Inflammatory macrophage treated with lipopolysaccharide for 4 hours (primary cell): ENCODE results near the gene PDE8A.
"Not testable (repeated sequence)": the region's sequence is repeated elsewhere in the genome, so short reads cannot be mapped to it uniquely, and the experiment has no call there.

Experiments
- DNase-seq: peaks from one replicate; pipeline ENCODE4 v3.0.0-alpha.2; 2020

Gene PDE8A

DNA sequence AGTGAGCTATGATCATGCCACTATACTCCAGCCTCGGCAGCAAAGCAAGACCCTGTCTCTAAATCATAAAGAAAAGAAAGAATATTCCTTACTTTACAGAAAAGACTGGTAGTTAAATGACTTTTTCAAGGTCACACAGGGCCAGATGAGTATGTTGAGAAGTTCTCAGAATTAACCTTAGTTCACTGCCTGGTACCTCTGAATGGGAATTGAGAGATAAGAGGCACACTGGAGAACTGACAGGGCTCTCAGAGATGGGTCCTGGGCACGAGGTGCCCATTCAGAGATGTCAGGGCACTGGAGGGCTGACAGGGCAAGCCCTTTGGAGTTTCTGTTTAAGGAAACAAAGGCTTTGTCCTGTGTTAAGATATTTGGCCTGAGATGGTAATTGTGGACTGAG, 157.7 kb downstream of the PDE8A start:
- DNase-seq = no peak

DNA sequence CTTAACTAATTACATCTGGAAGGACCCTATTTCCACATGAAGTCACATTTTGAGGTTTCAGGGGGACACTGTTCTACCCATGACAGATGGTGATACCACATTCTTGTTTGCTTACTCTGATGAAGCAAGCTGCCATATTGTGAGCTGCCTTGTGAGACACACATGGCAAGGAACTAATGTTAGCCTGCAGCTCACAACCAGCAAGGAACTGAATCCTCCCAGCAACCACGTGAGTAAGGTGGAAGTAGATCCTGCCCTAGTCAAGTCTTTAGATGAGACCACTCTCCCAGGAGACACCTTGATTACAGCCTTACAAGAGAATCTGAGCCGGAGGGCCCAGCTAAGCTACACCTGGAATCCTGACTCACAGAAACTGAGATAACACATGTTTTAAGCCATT, 160.1 kb downstream of the PDE8A start:
- DNase-seq = no peak

DNA sequence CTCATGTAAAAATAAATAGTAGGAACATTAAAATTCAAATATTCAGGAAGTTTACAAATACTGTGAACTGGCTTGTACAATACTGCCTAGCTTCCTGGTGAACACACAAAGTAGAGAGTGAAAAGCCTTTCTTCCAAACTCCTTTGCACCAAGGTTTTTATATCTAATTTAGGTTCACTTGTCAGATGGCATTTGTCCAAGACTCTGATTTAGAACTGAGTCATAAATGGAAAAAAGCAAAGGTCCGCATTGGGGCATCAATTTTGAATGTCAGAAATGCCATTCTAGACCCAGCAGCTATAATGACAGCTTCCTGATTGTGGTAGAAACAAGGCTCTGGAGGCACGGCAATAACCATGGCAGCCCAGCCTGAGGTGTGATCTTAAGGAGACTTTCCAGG, 160.7 kb downstream of the PDE8A start:
- DNase-seq = no peak

DNA sequence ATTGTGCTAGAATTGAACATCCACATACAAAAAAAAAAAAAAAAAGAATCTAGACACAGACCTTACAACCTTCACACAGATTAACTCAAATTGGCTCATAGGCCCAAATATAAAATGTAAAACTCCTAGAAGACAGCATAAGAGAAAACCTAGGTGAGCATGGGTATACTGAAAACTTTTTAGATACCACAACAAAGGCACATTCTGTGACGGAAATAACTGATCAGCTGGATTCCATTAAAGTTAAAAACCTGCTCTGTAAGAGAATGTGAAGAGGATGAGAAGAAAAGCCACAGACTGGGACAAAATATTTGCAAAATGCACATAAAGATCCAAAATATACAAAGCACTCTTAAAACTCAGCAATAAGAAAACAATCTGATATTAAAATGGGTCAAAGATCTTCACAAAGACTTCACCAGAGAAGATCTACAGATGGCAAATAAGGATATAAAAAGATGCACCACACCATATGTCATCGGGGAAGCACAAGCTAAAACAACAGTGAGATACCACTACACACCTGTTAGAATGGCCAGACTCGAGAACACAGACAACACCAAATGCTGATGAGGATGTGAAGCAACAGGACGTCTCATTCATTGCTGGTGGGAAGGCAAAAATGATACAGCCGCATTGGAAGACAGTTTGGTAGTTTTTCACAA, 167.9 kb downstream of the PDE8A start:
- DNase-seq = no peak

DNA sequence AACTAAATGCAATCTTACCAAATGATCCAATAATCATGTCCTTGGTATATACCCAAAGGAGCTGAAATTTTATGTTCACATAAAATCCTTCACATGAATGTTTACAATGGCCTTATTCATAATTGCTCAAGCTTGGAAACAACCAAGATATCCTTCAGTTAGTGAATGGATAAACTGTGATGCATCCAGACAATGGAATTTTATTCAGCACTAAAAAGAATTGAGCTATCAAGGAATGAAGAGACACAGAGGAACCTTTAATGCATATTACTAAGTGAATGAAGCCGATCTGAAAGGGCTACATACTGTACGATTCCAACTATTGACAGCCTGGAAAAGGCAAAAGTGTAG, 168.4 kb downstream of the PDE8A start:
- DNase-seq = no peak

DNA sequence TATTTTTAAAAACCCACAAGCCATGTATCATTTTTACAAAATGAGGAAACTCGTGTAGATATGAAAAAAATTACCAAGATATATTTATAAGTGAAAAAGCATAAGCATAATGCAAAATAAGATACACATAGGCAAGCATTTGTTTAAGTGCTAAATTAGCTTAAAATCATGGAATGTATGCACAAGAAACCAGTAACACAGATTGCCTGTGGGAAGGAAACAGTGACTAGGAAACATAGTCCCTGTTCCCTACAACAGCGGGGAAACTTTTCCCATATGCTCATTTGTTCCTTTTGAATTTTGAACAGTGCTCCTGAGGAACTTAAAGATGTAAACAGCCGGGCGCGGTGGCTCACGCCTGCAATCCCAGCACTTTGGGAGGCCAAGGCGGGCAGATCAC, 169.5 kb downstream of the PDE8A start:
- DNase-seq = no peak

DNA sequence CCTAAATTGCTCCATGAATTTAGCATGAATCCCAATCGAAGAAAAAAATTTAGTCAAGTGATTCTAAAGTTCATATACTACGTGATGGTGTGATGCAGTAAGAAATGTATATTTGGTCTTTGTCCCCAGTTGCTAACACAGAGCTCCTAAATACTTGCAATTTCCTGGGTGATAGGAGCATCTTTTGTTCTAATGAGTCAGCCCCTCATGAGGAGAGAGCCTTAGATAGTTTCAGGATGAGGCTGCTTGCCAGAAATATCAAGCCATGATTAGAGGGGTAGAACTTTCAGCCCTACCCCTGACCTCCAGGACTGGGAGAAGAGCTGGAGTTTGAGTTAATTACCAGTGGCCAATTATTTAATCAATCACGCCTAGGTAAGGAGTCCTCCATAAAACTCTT, 170.2 kb downstream of the PDE8A start:
- no peak for DNase-seq

DNA sequence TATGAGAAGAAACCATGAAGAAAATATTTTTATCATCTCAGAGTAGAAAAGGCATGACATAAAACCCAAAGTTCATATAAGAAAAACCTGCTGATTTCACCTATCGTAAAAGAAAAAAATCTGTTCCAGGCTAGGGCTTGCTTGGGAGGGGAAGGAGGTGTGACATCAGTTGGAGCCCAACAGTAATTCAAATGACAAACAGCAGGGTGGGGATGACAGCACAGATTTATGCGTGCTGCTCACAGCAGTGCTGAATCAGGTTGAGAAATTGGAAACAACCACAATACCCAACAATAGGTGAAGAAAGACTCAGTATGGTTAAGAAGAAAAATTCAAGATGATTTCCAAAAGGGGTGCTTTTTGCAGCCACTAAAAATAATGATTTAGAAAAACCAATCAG, 172.4 kb downstream of the PDE8A start:
- no peak for DNase-seq

DNA sequence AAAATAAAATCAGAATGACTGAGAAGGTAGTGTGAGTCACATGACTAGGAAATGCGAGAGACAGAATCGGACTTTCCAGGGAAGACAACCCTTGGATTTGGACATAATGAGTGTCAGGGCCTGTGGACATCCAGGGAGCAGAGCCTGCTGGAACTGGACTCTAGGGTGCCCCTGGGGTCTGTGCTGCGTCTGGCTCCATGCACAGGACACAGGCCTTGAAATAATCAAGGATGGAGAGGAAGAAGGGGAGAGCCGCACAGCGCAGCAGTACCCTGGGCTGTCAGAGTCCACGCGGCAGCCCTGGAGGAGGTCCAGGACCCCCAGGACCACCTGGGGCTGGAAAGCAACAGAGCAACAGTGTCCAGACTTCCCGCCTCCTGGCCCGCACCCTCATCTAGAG, 173.7 kb downstream of the PDE8A start:
- DNase-seq = no peak

DNA sequence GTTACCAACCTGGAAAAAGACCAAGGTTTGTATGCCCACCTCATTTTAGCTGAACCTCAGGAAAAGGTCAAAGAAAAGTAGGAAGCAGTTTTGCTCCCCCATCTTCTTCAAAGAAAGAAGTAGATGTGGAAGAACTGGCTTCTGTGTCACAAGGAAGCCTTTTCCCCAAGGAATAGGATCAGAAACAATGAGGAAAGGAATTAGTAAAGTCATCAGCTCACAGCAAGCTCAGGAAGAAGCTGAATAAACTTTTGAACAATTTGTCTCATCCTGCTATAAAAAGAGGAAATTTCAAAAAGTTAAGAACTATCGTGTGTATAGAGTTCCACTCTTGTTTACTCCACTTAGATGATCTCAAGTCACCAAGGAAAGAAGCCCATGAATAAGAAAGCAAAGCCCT, 174.2 kb downstream of the PDE8A start:
- no peak for DNase-seq

DNA sequence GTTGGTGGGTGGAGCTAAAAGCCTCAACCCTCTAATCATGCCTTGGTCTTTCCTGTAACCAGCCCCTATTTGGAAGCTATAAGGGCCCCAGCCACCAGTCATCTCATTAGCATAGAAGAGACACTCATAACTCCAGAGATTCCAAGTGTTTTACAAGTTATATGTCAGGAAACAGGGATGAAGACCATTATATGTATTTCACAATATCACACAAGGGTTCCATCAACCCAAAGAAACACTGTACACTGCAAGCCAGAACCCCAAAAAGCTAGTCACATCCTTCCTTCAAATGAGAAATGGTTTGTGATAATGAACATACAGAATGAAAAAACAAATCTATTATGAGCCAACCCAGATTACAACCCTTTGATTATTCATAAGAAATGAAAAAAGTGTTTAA, 175.7 kb downstream of the PDE8A start:
- no peak for DNase-seq

DNA sequence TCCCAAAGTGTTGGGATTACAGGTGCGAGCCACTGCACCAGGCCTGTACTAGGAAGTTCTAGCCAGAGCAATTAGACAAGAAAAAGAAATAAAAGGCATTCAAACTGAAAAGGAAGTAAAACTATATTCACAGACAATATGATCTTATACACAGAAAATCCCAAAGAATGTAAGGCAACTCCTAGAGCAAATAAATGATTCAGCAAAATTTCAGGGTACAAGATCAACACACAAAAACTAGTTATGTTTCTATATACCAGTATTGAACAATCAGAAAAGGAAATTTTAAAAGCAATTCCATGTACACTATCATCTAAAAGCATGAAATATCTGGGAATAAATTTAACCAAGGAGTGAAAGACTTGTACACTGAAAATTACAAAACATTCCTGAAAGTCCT, 180.6 kb downstream of the PDE8A start:
- no peak for DNase-seq

DNA sequence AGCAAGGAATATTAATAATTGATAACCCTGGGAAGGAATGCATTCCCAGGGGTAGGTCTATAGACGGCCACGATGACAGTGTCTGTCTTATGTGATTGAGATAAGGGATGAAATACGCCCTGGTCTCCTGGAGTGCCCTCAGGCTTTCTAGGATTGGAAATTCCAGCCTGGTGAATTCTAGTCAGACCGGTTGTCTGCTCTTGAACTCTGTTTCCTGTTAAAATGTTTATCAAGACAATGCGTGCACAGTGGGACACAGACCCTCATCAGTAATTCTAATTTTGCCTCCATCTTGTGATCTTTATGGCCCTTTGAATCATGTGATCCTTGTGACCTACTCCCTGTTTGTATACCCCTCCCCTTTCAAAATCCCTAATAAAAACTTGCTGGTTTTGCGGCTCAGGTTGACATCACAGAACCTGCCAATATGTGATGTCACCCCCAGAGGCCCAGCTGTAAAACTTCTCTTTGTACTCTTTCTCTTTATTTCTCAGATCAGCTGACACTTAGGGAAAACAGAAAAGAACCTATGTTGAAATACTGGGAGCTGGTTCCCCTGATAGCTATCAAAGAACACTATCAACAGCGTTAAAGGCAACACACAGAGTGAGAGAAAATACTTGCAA, 183.3 kb downstream of the PDE8A start:
- no peak for DNase-seq

DNA sequence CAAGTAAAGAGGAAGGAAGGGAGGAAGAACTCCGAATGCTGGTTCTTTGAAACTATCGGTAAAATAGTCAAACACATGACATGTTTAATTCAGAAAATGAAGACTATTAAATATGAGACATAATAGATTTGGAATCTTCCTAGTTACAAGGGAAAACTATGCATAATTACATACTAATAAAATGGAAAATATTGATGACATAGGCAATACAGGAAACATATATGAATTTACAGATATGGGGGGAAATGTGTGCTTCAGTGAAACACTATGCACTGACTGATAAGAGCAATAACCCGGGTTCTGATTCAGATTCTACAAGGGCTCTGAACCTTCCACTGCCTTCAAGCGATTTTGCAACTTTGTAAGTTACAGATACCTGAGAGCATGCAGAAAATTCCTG, 185.9 kb downstream of the PDE8A start:
- DNase-seq = no peak

DNA sequence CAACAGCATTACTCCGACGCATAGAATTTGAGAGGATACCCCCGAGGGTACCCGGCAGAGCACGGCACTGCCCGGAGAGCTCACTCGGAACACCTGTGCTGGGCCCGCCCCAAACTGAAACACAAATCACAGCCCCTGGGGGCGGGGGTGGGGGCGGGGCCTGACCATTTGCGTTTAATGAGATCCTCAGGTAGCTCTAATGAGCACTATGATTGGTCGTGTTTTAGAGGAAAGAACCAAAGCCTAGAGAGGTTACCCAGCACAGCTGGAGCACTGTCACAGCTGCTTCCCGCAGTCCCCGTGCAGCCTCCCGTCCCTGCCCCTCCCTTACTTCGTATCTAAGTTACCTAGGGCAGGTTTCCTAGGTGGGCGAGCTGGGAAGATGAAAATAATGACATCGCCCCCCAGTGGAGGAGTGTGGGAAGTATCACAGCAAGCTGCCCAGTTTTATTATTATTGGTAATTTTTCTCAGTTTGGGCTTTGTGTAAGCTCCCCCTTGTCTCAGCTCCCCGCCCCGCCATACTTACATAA, 187.1 kb downstream of the PDE8A start:
- DNase-seq = no peak

DNA sequence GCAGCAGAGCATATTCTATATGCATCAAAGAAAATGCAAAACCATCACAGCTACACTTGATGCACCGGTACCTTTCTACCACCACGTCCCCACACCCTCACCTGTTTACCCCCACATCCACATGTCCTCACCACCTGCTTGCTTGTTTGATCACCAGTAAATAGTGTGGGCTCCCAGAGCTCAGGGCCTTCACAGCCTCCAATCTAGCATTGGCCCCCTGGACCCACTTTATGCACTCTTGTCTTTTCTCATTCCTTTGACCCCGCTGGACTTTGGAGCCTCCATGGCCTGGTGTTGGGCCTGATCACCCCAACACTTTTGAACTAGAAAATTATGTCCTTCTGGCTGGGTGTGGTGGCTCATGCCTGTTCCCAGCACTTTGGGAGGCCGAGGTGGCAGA, 190.1 kb downstream of the PDE8A start:
- DNase-seq = no peak

DNA sequence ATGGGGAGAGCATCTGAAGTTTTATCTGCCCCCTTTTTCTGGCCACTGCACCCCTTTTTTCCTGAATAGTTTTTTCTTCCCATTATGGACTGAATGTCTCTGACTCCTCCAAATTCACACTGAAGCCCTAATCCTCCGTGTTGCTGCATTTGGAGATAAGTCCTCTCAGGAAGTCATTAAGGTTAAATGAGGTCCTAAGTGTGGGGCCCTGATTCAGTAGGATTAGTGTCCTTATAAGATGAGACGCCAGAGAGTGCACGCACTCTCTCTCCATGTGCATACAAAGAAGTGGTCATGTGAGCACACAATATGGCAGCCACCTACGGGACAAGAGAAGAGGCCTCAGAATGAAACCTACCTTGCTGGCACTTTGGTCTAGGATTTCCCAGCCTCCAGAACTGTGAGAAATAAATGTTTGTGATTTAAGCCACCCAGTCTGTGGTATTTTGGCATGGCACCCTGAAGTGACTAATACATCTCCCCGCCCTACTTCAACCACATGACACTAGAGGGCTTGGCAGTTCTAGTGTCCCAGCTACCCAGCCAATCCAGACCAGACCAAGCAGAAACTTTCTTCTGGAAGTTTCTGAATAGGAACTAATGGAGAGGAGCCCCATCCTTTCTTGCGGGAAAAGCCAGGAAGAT, 191.3 kb downstream of the PDE8A start:
- no peak for DNase-seq

DNA sequence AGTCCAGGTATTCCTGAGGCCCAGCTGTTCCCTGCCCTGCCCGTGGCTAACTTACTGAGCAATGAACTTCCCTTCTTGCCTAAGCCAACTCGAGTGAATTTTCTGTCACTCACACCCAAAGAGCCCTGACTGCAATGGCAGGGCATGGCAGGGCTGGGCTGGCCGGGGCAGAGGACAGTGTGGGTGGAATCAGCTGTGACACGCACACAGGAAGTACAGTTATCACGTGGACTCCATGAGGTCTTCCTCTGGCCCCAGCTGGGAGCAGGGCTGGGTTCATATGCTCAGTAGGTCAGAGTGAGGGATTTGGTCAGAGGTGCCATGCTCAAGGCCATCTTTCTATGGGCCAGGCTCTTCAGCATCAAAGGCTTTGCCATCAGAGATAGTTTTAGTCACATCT, 192.0 kb downstream of the PDE8A start:
- DNase-seq = not testable (repeated sequence)

DNA sequence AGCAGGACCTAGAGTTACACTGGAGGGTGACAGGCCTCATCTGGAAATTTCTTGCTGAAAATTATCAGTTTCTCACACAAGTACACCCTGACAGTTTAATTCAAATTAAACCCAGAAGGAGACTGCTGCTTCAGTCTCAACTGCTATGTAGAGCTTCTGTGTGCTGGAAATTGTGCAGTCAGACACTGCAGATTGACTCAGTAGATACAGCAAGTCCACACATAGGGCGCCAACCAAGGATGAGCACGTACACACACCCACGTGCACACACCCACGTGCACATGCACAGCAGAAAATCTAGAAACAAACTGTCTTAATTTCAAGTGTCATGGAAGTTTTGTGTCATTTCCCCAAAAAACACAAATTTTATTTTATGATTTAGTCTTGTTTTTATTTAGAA, 192.9 kb downstream of the PDE8A start:
- no peak for DNase-seq

DNA sequence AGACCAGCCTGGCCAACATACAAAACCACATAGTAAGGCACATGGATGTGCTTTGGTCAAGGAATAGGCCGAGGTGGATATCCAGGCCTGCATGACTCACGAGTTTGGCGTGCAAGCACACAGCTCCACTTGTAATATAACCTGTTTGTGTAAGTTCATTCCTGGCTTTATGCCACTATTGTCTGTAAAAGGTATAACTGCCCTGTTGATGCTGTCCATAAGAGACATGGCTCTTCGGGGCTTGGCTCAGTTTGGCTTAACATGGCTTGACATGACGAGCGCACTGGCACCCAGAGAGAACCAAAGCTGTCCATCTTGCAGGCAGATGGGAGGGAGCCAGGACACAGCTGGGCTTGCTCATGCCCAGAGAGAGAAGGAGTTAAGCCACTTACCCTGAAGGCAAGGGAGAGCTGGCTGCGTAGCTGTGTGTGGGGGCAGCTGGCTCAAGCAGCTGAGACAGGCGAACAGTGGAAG, 195.4 kb downstream of the PDE8A start:
- DNase-seq = not testable (repeated sequence)

DNA sequence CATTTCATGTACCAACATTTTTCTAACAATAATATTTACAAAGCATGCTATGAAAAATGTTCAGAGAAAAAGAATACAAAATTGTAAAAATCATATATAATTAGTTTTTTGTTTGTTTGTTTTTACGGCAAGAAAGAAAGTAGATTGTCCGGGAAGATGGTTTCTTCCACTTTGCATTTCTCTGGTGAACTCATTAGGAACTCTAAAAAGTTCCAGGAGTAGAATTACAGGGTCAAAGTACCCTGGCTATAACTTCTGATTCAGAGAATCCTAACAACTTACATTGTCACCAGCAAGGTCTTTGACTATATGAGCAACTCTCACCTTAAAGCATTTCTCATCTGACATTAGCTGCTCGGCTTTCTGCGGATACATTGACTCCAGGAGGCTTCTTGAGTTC, 196.7 kb downstream of the PDE8A start:
- DNase-seq = no peak

DNA sequence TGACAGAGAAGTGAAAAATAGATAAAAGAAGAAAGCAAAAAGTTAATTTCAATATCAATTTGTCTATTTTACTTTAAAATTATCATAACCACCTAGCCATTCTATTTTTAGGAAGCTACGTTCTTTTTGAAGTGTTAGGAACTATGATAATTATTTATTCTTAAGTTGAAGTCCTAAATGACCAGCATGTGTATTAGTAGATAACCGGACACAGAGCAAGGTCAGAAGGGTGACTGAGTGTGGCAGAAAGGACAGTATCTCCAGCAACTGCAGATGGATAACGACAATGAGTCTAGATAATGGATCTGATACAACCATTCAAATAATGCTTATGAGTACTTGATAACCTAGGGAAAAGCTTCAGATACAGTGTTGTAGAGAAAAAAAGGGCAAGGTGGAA, 198.0 kb downstream of the PDE8A start:
- DNase-seq = no peak

DNA sequence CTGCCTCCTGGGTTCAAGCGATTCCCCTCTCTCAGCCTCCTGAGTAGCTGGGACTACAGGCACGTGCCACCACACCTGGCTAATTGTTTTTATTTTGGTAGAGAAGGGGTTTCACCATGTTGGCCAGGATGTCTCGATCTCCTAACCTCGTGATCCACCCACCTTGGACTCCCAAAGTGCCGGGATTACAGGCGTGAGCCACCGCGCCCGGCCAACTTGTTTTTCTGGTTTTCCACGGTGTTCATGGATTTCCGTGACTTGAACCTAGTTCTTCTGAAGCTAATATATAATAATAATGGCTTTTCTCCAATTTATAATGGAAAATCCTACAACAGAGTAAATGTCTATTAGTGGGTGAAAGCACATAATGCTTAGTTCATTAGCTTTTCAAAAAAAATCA, 203.7 kb downstream of the PDE8A start:
- DNase-seq = not testable (repeated sequence)

DNA sequence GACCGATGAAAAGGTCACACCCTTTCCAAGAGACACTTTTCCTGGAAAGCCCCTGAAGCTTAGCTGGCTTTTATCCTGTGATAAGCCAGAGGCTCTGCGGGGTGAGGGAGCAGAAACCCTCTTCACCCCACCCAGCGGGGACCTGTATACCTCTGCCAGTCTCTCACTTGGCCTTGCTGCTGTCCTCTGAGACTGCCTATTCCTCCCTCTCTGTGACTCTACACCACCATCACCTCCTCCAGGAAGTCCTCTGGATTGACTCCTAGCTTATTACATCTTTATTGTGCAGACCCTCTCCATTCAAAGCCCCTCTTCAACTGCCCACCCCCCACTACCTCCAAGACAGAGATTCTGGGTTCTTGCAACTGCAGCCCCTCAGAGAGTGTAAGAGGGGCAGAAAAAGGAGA, 206.5 kb downstream of the PDE8A start:
- DNase-seq = not testable (repeated sequence)
